H9 (cell line): Measurements from ENCODE around the gene FHIT. TPM values are rescaled to one million over a fixed set of nuclear protein-coding genes. Genes with fewer than 3 reads are reported as not detected.

Experiments used
- DNase-seq: peaks from one replicate; pipeline ENCODE4 v3.0.0-alpha.2; 2017
- H2AFZ ChIP-seq: one replicate; pipeline ENCODE4 v1.6.1; 2013; ENCODE audit warnings: mild to moderate bottlenecking, low read length, control low read depth, moderate library complexity
- H2AK5ac ChIP-seq: 2 replicates; pipeline ENCODE4 v1.6.1; 2013; ENCODE audit warnings: low read length, control low read depth, mixed read lengths; ENCODE audit not compliant: insufficient read length
- H2BK120ac ChIP-seq: one replicate; pipeline ENCODE4 v1.6.1; 2013; ENCODE audit warnings: low read depth, mild to moderate bottlenecking, low read length, control low read depth, inconsistent platforms; ENCODE audit not compliant: poor library complexity, severe bottlenecking
- H2BK12ac ChIP-seq: 2 replicates; pipeline ENCODE4 v1.6.1; 2013; ENCODE audit warnings: low read length, control low read depth, mixed read lengths, low read depth; ENCODE audit not compliant: insufficient read length
- H2BK15ac ChIP-seq: 2 replicates; pipeline ENCODE4 v1.6.1; 2013; ENCODE audit warnings: low read depth, low read length, control low read depth
- H2BK20ac ChIP-seq: one replicate; pipeline ENCODE4 v1.6.1; 2013; ENCODE audit warnings: low read depth, mild to moderate bottlenecking, low read length, control low read depth, inconsistent platforms; ENCODE audit not compliant: poor library complexity, severe bottlenecking
- H2BK5ac ChIP-seq: 2 replicates; pipeline ENCODE4 v1.6.1; 2013; ENCODE audit warnings: low read length, control low read depth, mixed read lengths; ENCODE audit not compliant: insufficient read length
- H3K14ac ChIP-seq: 2 replicates; pipeline ENCODE4 v1.6.1; 2013; ENCODE audit warnings: low read length, control low read depth; ENCODE audit not compliant: insufficient read depth
- H3K18ac ChIP-seq: 2 replicates; pipeline ENCODE4 v1.6.1; 2013; ENCODE audit warnings: low read depth, mild to moderate bottlenecking, mixed read lengths, low read length, control low read depth; ENCODE audit not compliant: insufficient read length
- H3K23ac ChIP-seq: 2 replicates; pipeline ENCODE4 v1.6.1; 2013; ENCODE audit warnings: low read length, control low read depth, mixed read lengths, low read depth; ENCODE audit not compliant: insufficient read length
- H3K23me2 ChIP-seq: 2 replicates; pipeline ENCODE4 v1.6.1; 2013; ENCODE audit warnings: low read depth, mild to moderate bottlenecking, mixed read lengths, low read length, control low read depth; ENCODE audit not compliant: insufficient read length, poor library complexity, severe bottlenecking
- H3K27ac ChIP-seq: 2 replicates; pipeline ENCODE4 v1.5.1; 2013; ENCODE audit warnings: low read length, control low read depth, mixed read lengths, low read depth; ENCODE audit not compliant: insufficient read length
- H3K27me3 ChIP-seq: 2 replicates; pipeline ENCODE4 v1.6.1; 2013; ENCODE audit warnings: low read length, control low read depth, inconsistent platforms; ENCODE audit not compliant: insufficient read depth
- H3K4ac ChIP-seq: 2 replicates; pipeline ENCODE4 v1.6.1; 2013; ENCODE audit warnings: low read depth, mild to moderate bottlenecking, control low read depth, inconsistent platforms, low read length, moderate library complexity
- H3K4me1 ChIP-seq: 2 replicates; pipeline ENCODE4 v1.6.1; 2013; ENCODE audit warnings: low read length, control low read depth, inconsistent platforms; ENCODE audit not compliant: insufficient read depth
- H3K4me2 ChIP-seq: 2 replicates; pipeline ENCODE4 v1.6.1; 2013; ENCODE audit warnings: low read length, control low read depth, mixed read lengths; ENCODE audit not compliant: insufficient read length, insufficient read depth
- H3K56ac ChIP-seq: 2 replicates; pipeline ENCODE4 v1.6.1; 2013; ENCODE audit warnings: low read depth, mild to moderate bottlenecking, mixed read lengths, low read length, control low read depth; ENCODE audit not compliant: insufficient read length
- H3K79me1 ChIP-seq: 2 replicates; pipeline ENCODE4 v1.6.1; 2013; ENCODE audit warnings: low read depth, mild to moderate bottlenecking, moderate library complexity, low read length, control low read depth, inconsistent platforms; ENCODE audit not compliant: insufficient read depth, poor library complexity, severe bottlenecking
- H3K79me2 ChIP-seq: 2 replicates; pipeline ENCODE4 v1.6.1; 2013; ENCODE audit warnings: low read length, control low read depth, inconsistent platforms; ENCODE audit not compliant: insufficient read depth
- H3K9ac ChIP-seq: 2 replicates; pipeline ENCODE4 v1.6.1; 2013; ENCODE audit warnings: low read length, control low read depth, mixed read lengths; ENCODE audit not compliant: insufficient read length; ENCODE audit errors: extremely low read depth
- H3K9me3 ChIP-seq: one replicate; pipeline ENCODE4 v1.6.1; 2013; ENCODE audit warnings: low read depth, low read length, inconsistent platforms; ENCODE audit not compliant: control insufficient read depth
- H3T11ph ChIP-seq: one replicate; pipeline ENCODE4 v1.6.1; 2013; ENCODE audit warnings: mild to moderate bottlenecking, low read length, control low read depth, inconsistent platforms
- H4K20me1 ChIP-seq: one replicate; pipeline ENCODE4 v1.6.1; 2013; ENCODE audit not compliant: control insufficient read depth, insufficient read length, insufficient read depth
- H4K5ac ChIP-seq: 2 replicates; pipeline ENCODE4 v1.6.1; 2013; ENCODE audit warnings: low read depth, mild to moderate bottlenecking, mixed read lengths, low read length, control low read depth; ENCODE audit not compliant: insufficient read length
- H4K8ac ChIP-seq: replicated peaks from 2 replicates; pipeline ENCODE4 v1.6.1; 2013; ENCODE audit warnings: low read length, control low read depth, mixed read lengths, low read depth; ENCODE audit not compliant: insufficient read length
- H4K91ac ChIP-seq: 2 replicates; pipeline ENCODE4 v1.6.1; 2013; ENCODE audit warnings: low read depth, mild to moderate bottlenecking, moderate library complexity, mixed read lengths, low read length, control low read depth; ENCODE audit not compliant: insufficient read length
- H3K27ac Mint-ChIP-seq, 3 experiments: 2 replicates in 2 of 3; 3 replicates in 1 of 3; pipeline ENCODE4 v1.8.0; 2020 to 2021; ENCODE audit warnings: mixed read lengths in 3 of 3, mild to moderate bottlenecking in 1 of 3, moderate library complexity in 1 of 3
- H3K27me3 Mint-ChIP-seq: 2 replicates; pipeline ENCODE4 v1.8.0; 2021; ENCODE audit warnings: low read depth, mild to moderate bottlenecking, moderate library complexity, mixed read lengths
- H3K36me3 Mint-ChIP-seq, 3 experiments: 2 replicates in 2 of 3; 3 replicates in 1 of 3; pipeline ENCODE4 v1.8.0; 2020 to 2021; ENCODE audit warnings: low read depth in 3 of 3, mixed read lengths in 3 of 3; ENCODE audit not compliant: insufficient read depth in 1 of 3
- H3K4me1 Mint-ChIP-seq, 2 experiments: 2 replicates each; pipeline ENCODE4 v1.8.0; 2020; ENCODE audit warnings: mixed read lengths in 2 of 2
- H3K4me3 Mint-ChIP-seq, 2 experiments: 2 replicates in 1 of 2; 3 replicates in 1 of 2; pipeline ENCODE4 v1.8.0; 2020 to 2021; ENCODE audit warnings: mild to moderate bottlenecking in 2 of 2, mixed read lengths in 2 of 2, moderate library complexity in 1 of 2
- H3K9me3 Mint-ChIP-seq, 2 experiments: 2 replicates in 1 of 2; 3 replicates in 1 of 2; pipeline ENCODE4 v1.8.0; 2020; ENCODE audit warnings: mild to moderate bottlenecking in 2 of 2, mixed read lengths in 2 of 2, moderate library complexity in 1 of 2
- WGBS: extraction: QIAGEN DNeasy Blood & Tissue Kit; methylation state at CpG from one replicate; pipeline ENCODE4 v1.1.7; 2013; ENCODE audit warnings: missing lambda C conversion rate, low lambda C conversion rate, mixed read lengths; ENCODE audit not compliant: insufficient read length; ENCODE audit errors: extremely low coverage; 5-methylcytosine and 5-hydroxymethylcytosine counted together
- total RNA-seq: library from RNA; stranded (reverse); gene quantifications from 2 replicates; pipeline ENCODE4 v1.2.1, GENCODE V29; 2021
- TF ChIP-seq, protein P1 (sequence below): fragments of 200-600 bp; sonication (generic); conservative IDR thresholded peaks from 3 replicates; pipeline ENCODE4 v1.8.0; 2021; ENCODE audit warnings: antibody characterized with exemption, mild to moderate bottlenecking

Gene FHIT
- total RNA-seq, 1 experiment from 2014 or later = 3.0 TPM

DNA sequence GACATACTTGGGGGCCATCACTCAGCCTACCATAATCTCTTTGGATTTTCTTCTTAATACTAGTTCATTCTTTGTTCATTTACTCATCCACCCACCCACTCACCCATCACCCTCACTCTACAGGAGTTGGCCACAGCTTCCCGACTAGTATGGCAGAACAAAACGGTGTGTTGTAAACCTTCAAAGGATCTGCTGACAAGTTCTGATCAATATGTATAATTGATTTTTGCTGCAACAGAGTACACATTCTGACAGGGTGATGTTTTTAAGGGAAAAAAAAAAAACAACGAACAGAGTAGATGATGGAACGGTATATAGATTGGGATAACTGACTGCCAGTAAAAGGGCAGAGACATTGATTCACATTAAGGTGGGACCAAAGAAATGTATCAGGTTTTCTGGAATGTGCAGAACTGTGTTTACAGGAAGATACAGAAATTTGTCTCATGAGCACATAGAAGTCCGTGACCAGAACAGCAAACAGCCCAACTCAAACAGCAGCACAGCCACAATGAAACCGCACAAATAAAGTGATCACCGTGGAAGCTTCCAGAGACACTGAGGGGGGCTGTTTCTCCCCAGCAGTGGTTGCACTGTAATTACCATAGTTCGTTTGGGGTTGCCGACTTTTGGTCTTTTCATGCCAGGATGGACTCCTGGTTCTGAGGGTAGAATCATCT, 931.9 kb downstream of the FHIT start:
- WGBS = no CpG with 5 or more reads among the region's 9 CpGs
- H3K27ac Mint-ChIP-seq = no peak overlapping the region

More for the DNA sequence above, 931.9 kb downstream of the FHIT start:
- no peaks in the 10 kb centered on the region for H3K23me2 ChIP-seq
- no peak for DNase-seq
- H3K4ac ChIP-seq = no peak overlapping the region
- H2BK12ac ChIP-seq = no peak overlapping the region
- no peak overlapping the region for H3K23ac ChIP-seq
- no peaks in the 10 kb centered on the region for H3K27me3 Mint-ChIP-seq
- peaks cover 14 to 16% of the 10 kb centered on the region in 2 experiments for H3K4me1 Mint-ChIP-seq
- no peak overlapping the region for H3K14ac ChIP-seq
- no peaks in the 10 kb centered on the region for H3K27me3 ChIP-seq
- no peak overlapping the region for H2BK5ac ChIP-seq
- TF ChIP-seq, protein P1, sequence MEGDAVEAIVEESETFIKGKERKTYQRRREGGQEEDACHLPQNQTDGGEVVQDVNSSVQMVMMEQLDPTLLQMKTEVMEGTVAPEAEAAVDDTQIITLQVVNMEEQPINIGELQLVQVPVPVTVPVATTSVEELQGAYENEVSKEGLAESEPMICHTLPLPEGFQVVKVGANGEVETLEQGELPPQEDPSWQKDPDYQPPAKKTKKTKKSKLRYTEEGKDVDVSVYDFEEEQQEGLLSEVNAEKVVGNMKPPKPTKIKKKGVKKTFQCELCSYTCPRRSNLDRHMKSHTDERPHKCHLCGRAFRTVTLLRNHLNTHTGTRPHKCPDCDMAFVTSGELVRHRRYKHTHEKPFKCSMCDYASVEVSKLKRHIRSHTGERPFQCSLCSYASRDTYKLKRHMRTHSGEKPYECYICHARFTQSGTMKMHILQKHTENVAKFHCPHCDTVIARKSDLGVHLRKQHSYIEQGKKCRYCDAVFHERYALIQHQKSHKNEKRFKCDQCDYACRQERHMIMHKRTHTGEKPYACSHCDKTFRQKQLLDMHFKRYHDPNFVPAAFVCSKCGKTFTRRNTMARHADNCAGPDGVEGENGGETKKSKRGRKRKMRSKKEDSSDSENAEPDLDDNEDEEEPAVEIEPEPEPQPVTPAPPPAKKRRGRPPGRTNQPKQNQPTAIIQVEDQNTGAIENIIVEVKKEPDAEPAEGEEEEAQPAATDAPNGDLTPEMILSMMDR = no peak
- no peaks in the 10 kb centered on the region for H3K79me1 ChIP-seq
- no peak overlapping the region for H4K91ac ChIP-seq
- H2AFZ ChIP-seq = no peak overlapping the region
- H4K5ac ChIP-seq = no peak overlapping the region
- no peak overlapping the region for H3K27ac ChIP-seq
- H4K8ac ChIP-seq = no peak overlapping the region
- no peak overlapping the region for H3K56ac ChIP-seq
- H2BK120ac ChIP-seq = no peak overlapping the region
- H3K4me3 Mint-ChIP-seq = no peak overlapping the region
- H3K4me2 ChIP-seq = no peak overlapping the region
- peaks cover 2% of the 10 kb centered on the region; the same call in 1 of the 2 replicates for H3K4me1 ChIP-seq
- no peak overlapping the region for H2BK15ac ChIP-seq
- H3K36me3 Mint-ChIP-seq = no peaks in the 10 kb centered on the region
- no peak overlapping the region for H3T11ph ChIP-seq
- no peak overlapping the region for H3K18ac ChIP-seq
- H2BK20ac ChIP-seq = no peak overlapping the region
- H3K9me3 Mint-ChIP-seq = no peaks in the 10 kb centered on the region
- H3K79me2 ChIP-seq = no peaks in the 10 kb centered on the region
- H3K9ac ChIP-seq = no peak overlapping the region
- H4K20me1 ChIP-seq = no peaks in the 10 kb centered on the region
- no peaks in the 10 kb centered on the region for H3K9me3 ChIP-seq
- H2AK5ac ChIP-seq = no peak overlapping the region
